Activated naive CD4-positive, alpha-beta T cell treated with anti-CD3 and anti-CD28 coated beads for 36 hours (primary cell): ENCODE data around the gene UBE2R2. TPM values are rescaled to one million over a fixed set of nuclear protein-coding genes. Genes with fewer than 3 reads are reported as not detected.
"Not testable (repeated sequence)": the region's sequence is repeated elsewhere in the genome, so short reads cannot be mapped to it uniquely, and the experiment has no call there.

Experiments
- CTCF ChIA-PET: fragments of 350-600 bp; sonication (Branson Sonifier 250); formaldehyde crosslinking; loops from one replicate; lab custom pipeline; 2021; ENCODE audit warnings: antibody characterized with exemption; lab: Charles Lee
- DNase-seq: peaks from one replicate; pipeline ENCODE4 v3.0.0-alpha.2; 2020
- H3K27ac Mint-ChIP-seq: one replicate; pipeline ENCODE4 v1.8.0; 2021; ENCODE audit warnings: mild to moderate bottlenecking, mixed read lengths
- H3K27me3 Mint-ChIP-seq: one replicate; pipeline ENCODE4 v1.8.0; 2021; ENCODE audit warnings: low read depth, mixed read lengths
- H3K36me3 Mint-ChIP-seq: one replicate; pipeline ENCODE4 v1.8.0; 2021; ENCODE audit warnings: low read depth, mixed read lengths
- H3K4me1 Mint-ChIP-seq: one replicate; pipeline ENCODE4 v1.8.0; 2021; ENCODE audit warnings: low read depth, mixed read lengths
- H3K4me3 Mint-ChIP-seq: one replicate; pipeline ENCODE4 v1.8.0; 2021; ENCODE audit warnings: mild to moderate bottlenecking, moderate library complexity, mixed read lengths
- H3K9me3 Mint-ChIP-seq: one replicate; pipeline ENCODE4 v1.8.0; 2021; ENCODE audit warnings: mixed read lengths
- intact Hi-C: fragments of 100-400 bp; cut with micrococcal nuclease; formaldehyde crosslinking; loops from one replicate; pipeline ENCODE4 v1.15.1; 2023
- total RNA-seq, 2 experiments: library from RNA; stranded (reverse); gene quantifications; one replicate each; pipeline ENCODE4 v1.2.3, GENCODE V29; 2021

Gene UBE2R2
- total RNA-seq, 2 experiments from 2014 or later: 44.2 to 46.9 TPM

DNA sequence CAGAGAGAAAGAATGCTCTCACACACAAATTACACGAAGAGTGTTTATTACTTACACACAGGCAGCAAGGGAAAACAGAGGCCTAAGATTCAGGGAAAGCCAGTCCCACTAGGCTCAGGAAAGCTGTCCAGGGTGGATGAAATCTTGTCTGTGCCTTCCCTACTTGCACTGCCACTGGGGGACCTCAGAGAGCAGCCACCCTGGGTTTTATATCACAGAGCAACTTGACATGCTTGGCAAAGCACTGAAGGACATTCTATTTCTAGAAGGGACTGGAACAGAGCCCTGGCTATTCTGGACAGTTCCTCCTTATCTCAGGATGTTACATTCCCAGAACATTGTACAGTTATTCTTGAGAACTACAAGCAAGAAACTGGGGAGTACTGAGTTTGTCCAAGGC lies 29.1 kb upstream of the UBE2R2 start:
- Mint-ChIP-seq H3K9me3 (no peaks in the 10 kb centered on the region), H3K4me1 (no peaks in the 10 kb centered on the region), H3K27ac (no peak overlapping the region), H3K4me3 (no peak overlapping the region), H3K36me3 (no peaks in the 10 kb centered on the region), H3K27me3 (no peaks in the 10 kb centered on the region)
- CTCF ChIA-PET: interaction anchor here (0.6 to 2.7 kb wide), 2 partner anchors 9 to 26 kb away, joined by 3 to 10 read pairs; no protein-coding TSS in a partner anchor
- DNase-seq: no peak
- intact Hi-C loops: no loop called here

DNA sequence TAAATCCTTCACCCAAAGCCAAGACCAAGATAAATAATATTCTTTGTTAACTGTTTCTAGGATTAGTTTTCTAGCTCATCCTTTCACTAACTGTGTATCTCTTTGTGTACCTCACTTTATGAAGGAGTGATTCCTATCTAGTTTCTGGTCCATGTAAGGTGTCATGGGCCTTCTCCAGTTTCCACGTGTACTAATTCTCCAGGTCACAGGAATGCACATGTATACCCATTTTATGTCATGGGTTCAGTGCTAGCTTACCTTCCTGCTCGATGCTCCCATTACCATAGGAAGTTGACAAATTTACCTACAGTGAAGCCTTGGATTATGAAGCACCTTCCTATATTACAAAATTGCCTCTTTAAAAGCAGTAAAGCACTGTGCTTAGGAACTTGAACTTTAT lies 27.5 kb upstream of the UBE2R2 start:
- CTCF ChIA-PET: interaction anchor here (0.6 to 2.2 kb wide), 2 partner anchors 11 to 285 kb away, joined by 3 to 7 read pairs; no protein-coding TSS in a partner anchor
- H3K27ac Mint-ChIP-seq, H3K4me1 Mint-ChIP-seq, DNase-seq, intact Hi-C loops, H3K4me3 Mint-ChIP-seq, H3K27me3 Mint-ChIP-seq, H3K9me3 Mint-ChIP-seq, H3K36me3 Mint-ChIP-seq: not testable (repeated sequence)

DNA sequence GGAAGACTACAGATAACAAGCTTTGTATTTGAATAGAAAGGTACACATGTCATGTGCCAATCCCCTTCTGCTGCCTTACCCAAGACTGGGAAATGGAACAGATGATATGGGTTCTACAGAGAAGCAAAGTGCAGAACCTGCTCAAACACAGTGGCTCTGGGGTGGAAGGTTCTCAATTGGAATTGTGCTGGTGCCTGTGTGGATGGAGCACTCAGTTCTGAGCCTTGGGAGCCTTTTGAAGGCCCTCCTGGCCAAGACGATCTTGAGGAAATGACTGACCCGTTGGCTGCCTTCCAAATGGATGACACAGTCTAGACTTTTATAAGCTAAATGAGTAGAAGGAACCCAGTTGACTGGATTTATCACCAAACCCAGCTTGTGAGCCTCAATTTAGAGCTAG lies 25.8 kb upstream of the UBE2R2 start:
- no peak overlapping the region for H3K27ac Mint-ChIP-seq
- no peaks in the 10 kb centered on the region for H3K27me3 Mint-ChIP-seq
- H3K9me3 Mint-ChIP-seq: no peaks in the 10 kb centered on the region
- no peaks in the 10 kb centered on the region for H3K36me3 Mint-ChIP-seq
- CTCF ChIA-PET: interaction anchor here (1.2 to 2.2 kb wide), 2 partner anchors 12 to 167 kb away, joined by 3 to 7 read pairs; no protein-coding TSS in a partner anchor
- peaks cover 5% of the 10 kb centered on the region for H3K4me1 Mint-ChIP-seq
- H3K4me3 Mint-ChIP-seq: no peak overlapping the region
- DNase-seq: no peak
- intact Hi-C loops: no loop called here

DNA sequence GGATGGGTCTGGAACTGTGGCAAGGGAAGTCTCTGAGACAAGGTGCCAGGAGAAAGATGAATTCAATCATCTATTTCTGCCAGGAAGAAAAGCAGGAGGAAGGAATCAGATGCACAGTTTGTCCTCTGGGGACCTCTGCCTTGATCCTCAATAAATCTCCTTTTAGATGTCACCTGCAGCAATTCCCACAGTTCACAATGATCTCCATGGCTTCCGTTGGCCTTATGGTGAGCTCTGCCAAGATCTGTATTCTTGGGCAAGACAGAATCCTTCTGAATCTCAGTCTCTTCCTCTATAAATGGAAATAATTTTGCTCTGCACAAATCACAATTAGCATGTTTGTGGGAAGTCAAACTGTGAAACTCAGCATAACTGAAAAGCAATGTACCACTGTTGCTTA lies 23.5 kb upstream of the UBE2R2 start:
- CTCF ChIA-PET: interaction anchor here (1.0 to 1.1 kb wide), 2 partner anchors 15 to 16 kb away, joined by 3 to 9 read pairs; no protein-coding TSS in a partner anchor
- intact Hi-C loops, H3K4me1 Mint-ChIP-seq, DNase-seq, H3K36me3 Mint-ChIP-seq, H3K27ac Mint-ChIP-seq, H3K9me3 Mint-ChIP-seq, H3K4me3 Mint-ChIP-seq: not testable (repeated sequence)
- H3K27me3 Mint-ChIP-seq: peaks cover 13% of the 10 kb centered on the region

DNA sequence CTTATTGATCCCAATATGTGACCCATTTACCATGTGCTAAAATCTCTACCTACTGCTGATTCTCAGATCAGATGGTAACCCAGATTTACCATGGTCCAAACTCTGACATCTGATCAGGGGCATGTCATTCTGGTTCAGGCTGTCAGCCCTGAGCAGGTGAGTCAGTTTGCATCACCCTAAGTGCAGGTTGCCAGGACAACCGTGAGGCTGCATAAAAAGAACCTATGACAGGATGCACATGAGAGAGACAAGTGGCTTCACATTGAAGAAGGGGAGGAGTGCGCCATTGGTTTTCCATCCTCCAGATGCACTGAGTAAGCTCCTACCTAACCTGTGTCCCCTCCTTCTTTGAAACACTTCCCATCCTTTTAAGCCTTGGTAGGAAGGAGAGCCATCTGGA lies 22.4 kb upstream of the UBE2R2 start:
- intact Hi-C loops: no loop called here
- H3K27ac Mint-ChIP-seq: no peak overlapping the region
- CTCF ChIA-PET: interaction anchor here (0.7 to 1.0 kb wide), 2 partner anchors 16 to 575 kb away, joined by 3 read pairs; no protein-coding TSS in a partner anchor
- no peaks in the 10 kb centered on the region for H3K36me3 Mint-ChIP-seq
- peaks cover 13% of the 10 kb centered on the region for H3K27me3 Mint-ChIP-seq
- H3K9me3 Mint-ChIP-seq: no peaks in the 10 kb centered on the region
- DNase-seq: peak; percentile 68
- no peak overlapping the region for H3K4me3 Mint-ChIP-seq
- peaks cover 5% of the 10 kb centered on the region for H3K4me1 Mint-ChIP-seq

DNA sequence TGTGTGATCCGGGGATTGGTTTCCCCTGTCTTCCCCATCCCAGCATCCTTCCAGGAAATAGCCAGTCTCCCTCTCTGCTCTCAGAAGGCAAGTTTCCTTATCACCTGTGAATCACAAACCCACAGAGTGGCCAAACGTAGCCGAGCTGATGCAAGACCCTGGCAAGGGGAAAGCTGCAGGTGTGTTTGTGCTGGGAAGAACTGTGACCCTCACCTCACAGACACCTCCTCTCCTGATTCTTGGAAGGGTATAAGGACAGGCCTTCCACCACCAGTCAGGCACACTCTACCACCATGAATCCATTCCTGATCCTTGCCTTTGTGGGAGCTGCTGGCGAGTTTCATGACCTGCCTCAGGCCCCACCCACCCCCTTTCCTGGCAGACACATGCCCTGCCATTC lies 21.7 kb upstream of the UBE2R2 start, which contains the start of gene PRSS3:
TSS of gene PRSS3 (plus strand) at position 281 of the 400 bp plus-strand sequence. CDS start at position 294, 13 bp downstream.
- H3K36me3 Mint-ChIP-seq: no peaks in the 10 kb centered on the region
- H3K27ac Mint-ChIP-seq: no peak within 1 kb of the TSS

DNA sequence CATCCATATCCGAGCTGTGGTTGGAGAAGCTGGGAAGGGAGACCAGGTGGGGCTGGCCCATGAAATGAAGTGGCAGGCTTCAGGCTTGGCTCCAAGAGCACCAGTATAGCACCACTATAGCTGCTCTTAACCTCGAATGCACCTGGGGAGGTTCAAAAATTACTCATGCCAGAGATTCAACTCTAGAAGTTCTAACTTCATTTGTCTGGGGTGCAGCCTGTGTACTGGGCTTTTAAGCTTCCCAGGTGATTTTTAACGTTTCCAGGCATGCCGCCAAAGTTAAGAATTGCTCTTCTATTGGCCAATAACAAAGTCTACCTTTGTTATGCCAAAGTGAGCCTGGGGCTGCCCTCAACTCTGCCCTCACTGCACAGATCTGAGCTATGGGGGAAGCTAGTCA lies 21.1 kb upstream of the UBE2R2 start:
- H3K27ac Mint-ChIP-seq: no peak overlapping the region
- no peaks in the 10 kb centered on the region for H3K9me3 Mint-ChIP-seq
- peaks cover 5% of the 10 kb centered on the region for H3K4me1 Mint-ChIP-seq
- no peak for DNase-seq
- intact Hi-C loops: no loop called here
- CTCF ChIA-PET: no interaction called here
- H3K27me3 Mint-ChIP-seq: peaks cover 13% of the 10 kb centered on the region
- no peak overlapping the region for H3K4me3 Mint-ChIP-seq
- no peaks in the 10 kb centered on the region for H3K36me3 Mint-ChIP-seq

More for the DNA sequence above, 21.7 kb upstream of the UBE2R2 start, which contains the start of gene PRSS3:
- Mint-ChIP-seq H3K4me3 (no peak within 1 kb of the TSS), H3K4me1 (peaks cover 5% of the 10 kb centered on the region), H3K27me3 (peaks cover 13% of the 10 kb centered on the region), H3K9me3 (no peaks in the 10 kb centered on the region)
- DNase-seq: no peak
- intact Hi-C loops: no loop called here
- CTCF ChIA-PET: no interaction called here

DNA sequence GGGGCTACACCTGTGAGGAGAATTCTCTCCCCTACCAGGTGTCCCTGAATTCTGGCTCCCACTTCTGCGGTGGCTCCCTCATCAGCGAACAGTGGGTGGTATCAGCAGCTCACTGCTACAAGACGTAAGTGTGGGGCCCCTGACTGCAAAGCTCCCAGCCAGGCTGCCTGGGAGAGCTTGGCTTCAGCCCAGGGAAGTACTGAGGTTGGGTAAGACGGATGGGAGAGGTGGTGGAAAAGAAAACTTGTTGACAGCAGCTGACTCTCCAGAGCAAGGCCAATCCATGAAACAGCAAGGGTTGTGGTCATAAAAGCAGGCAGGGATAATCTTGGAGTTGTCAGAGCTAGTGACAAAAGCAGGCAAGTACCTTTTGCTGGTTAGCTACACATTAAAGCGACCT lies 20.3 kb upstream of the UBE2R2 start:
- H3K36me3 Mint-ChIP-seq, H3K4me3 Mint-ChIP-seq, DNase-seq, intact Hi-C loops, H3K9me3 Mint-ChIP-seq, H3K4me1 Mint-ChIP-seq, H3K27ac Mint-ChIP-seq, CTCF ChIA-PET: not testable (repeated sequence)
- H3K27me3 Mint-ChIP-seq: peaks cover 13% of the 10 kb centered on the region

DNA sequence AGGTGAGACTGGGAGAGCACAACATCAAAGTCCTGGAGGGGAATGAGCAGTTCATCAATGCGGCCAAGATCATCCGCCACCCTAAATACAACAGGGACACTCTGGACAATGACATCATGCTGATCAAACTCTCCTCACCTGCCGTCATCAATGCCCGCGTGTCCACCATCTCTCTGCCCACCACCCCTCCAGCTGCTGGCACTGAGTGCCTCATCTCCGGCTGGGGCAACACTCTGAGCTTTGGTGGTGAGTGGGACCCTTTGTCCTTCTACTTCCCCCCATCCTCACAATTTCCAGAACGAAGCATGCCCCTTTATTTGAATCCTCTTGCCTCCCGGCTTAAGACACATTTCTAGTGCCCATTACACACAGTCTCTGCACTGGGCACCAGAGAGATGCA lies 19.1 kb upstream of the UBE2R2 start:
- Mint-ChIP-seq H3K4me1 (peaks cover 5% of the 10 kb centered on the region), H3K4me3 (no peak overlapping the region), H3K27ac (no peak overlapping the region), H3K36me3 (no peaks in the 10 kb centered on the region), H3K9me3 (no peaks in the 10 kb centered on the region), H3K27me3 (peaks cover 13% of the 10 kb centered on the region)
- CTCF ChIA-PET: no interaction called here
- no peak for DNase-seq
- intact Hi-C loops: no loop called here

DNA sequence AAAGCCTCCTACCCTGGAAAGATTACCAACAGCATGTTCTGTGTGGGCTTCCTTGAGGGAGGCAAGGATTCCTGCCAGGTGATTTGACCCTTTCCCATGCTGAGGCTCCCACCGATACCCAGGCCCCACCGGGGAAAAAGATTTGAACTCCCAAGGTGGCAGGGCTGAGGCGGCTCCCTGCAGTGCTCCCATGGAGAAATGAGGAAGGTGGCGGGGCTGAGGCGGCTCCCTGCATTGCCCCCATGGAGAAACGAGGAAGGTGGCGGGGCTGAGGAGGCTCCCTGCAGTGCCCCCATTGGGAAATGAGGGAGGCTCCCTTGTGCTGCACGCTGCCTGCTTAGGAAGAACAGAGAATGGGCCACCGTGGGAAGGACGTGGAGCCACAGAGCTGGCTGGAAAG lies 18.4 kb upstream of the UBE2R2 start:
- DNase-seq: no peak
- intact Hi-C loops: no loop called here
- H3K27ac Mint-ChIP-seq: no peak overlapping the region
- H3K4me1 Mint-ChIP-seq: peaks cover 5% of the 10 kb centered on the region
- peaks cover 13% of the 10 kb centered on the region for H3K27me3 Mint-ChIP-seq
- no peaks in the 10 kb centered on the region for H3K36me3 Mint-ChIP-seq
- H3K9me3 Mint-ChIP-seq: no peaks in the 10 kb centered on the region
- CTCF ChIA-PET: interaction anchor here (0.6 kb wide), 1 partner anchor 285 kb away, joined by 3 read pairs; no protein-coding TSS in a partner anchor
- no peak overlapping the region for H3K4me3 Mint-ChIP-seq

DNA sequence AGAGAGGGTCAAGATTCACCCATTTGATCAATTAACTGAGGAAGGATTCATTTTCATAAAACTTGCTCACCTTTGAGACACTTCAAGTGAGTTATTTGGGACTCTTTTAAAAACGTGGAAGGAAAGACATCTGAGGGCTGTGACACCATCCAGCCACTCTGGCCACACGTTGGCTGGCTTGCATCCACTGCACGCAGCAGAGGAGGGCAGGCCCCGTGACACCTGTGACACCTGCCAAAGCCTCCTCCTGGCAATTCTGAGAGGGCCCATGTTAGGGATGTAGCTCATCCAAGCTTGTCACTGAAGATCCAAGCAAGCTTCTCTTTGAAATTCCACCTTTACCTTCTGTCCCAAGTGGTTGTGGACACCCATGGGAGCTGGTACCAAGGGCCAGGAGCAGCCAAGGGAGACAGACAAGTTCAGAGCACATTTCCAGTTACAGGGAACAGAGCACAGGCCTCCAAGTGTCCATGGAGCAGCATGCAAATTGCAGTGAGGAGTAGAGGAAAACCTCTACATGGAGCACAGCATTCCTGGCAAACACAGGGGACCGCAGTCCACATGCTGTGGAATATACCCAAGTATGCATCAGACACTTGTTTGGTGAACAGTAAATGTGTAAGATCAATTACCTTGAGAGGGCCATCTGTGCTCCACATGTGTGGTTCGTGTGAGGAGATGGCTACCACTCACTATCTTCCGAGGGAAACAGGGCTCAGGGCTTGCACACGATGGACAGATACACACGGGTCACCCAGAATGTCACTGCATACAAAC lies 16.8 kb upstream of the UBE2R2 start:
- Mint-ChIP-seq H3K36me3 (no peaks in the 10 kb centered on the region), H3K4me1 (no peaks in the 10 kb centered on the region), H3K27ac (no peak overlapping the region), H3K4me3 (no peak overlapping the region), H3K27me3 (peaks cover 13% of the 10 kb centered on the region), H3K9me3 (no peaks in the 10 kb centered on the region)
- no peak for DNase-seq
- CTCF ChIA-PET: no interaction called here
- intact Hi-C loops: no loop called here

DNA sequence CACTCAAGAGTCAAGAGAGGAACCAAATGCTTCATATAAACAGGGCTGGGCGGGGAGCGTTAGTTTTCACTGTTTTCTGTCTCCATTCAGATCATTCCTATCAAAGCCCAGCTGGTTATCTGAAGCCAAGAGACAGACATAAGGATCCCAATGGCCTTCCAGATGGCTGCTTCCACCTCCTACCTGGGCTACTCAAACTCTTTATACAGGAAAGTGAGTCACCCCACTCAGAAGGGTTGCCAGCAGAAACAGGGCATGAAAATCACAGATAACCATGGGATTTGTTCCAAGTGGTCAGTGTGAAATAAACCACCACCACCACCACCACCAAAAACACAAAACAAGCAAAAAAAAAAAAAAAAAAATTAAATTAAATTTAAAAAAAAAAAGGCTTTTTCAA lies 16.1 kb upstream of the UBE2R2 start:
- peaks cover 13% of the 10 kb centered on the region for H3K27me3 Mint-ChIP-seq
- no peaks in the 10 kb centered on the region for H3K4me1 Mint-ChIP-seq
- intact Hi-C loops: no loop called here
- DNase-seq: no peak
- CTCF ChIA-PET: interaction anchor here (0.6 kb wide), 1 partner anchor 178 kb away, joined by 3 read pairs; no protein-coding TSS in a partner anchor
- no peaks in the 10 kb centered on the region for H3K36me3 Mint-ChIP-seq
- no peaks in the 10 kb centered on the region for H3K9me3 Mint-ChIP-seq
- no peak overlapping the region for H3K4me3 Mint-ChIP-seq
- H3K27ac Mint-ChIP-seq: no peak overlapping the region
